Trophoblast cell (in vitro differentiated cells and primary cell): ENCODE measurements around the gene FITM1.

Experiments
- DNase-seq, 2 donors: peaks; one replicate each; pipeline ENCODE4 v3.0.0-alpha.2; 2016
- H2AFZ ChIP-seq: 2 replicates; pipeline ENCODE4 v1.6.1; 2013; ENCODE audit warnings: low read length, moderate library complexity, mild to moderate bottlenecking; ENCODE audit not compliant: insufficient read depth, poor library complexity
- H2AK5ac ChIP-seq: 2 replicates; pipeline ENCODE4 v1.6.1; 2013; ENCODE audit warnings: mild to moderate bottlenecking, low read length
- H2BK120ac ChIP-seq: 2 replicates; pipeline ENCODE4 v1.6.1; 2013; ENCODE audit warnings: low read length, mild to moderate bottlenecking, moderate library complexity; ENCODE audit not compliant: insufficient read depth, poor library complexity
- H2BK12ac ChIP-seq: 2 replicates; pipeline ENCODE4 v1.6.1; 2013; ENCODE audit warnings: mild to moderate bottlenecking, low read length, moderate library complexity
- H2BK5ac ChIP-seq: 2 replicates; pipeline ENCODE4 v1.6.1; 2013; ENCODE audit warnings: low read length, low read depth, moderate library complexity, mild to moderate bottlenecking; ENCODE audit not compliant: poor library complexity
- H3K14ac ChIP-seq: 2 replicates; pipeline ENCODE4 v1.6.1; 2013; ENCODE audit warnings: mild to moderate bottlenecking, low read length
- H3K18ac ChIP-seq: 2 replicates; pipeline ENCODE4 v1.6.1; 2013; ENCODE audit warnings: mild to moderate bottlenecking, low read length
- H3K23ac ChIP-seq: 2 replicates; pipeline ENCODE4 v1.6.1; 2013; ENCODE audit warnings: low read length
- H3K27ac ChIP-seq: 2 replicates; pipeline ENCODE4 v1.5.1; 2013; ENCODE audit warnings: low read depth, mild to moderate bottlenecking, inconsistent platforms, low read length, moderate library complexity
- H3K27me3 ChIP-seq: 2 replicates; pipeline ENCODE4 v1.6.1; 2013; ENCODE audit warnings: inconsistent platforms, mild to moderate bottlenecking, low read length, moderate library complexity; ENCODE audit not compliant: insufficient read depth
- H3K36me3 ChIP-seq, 2 experiments: 1 replicate in 1 of 2; 2 replicates in 1 of 2; pipeline ENCODE4 v1.6.1; 2013; ENCODE audit warnings: low read length in 2 of 2, mild to moderate bottlenecking in 2 of 2, moderate library complexity in 1 of 2; ENCODE audit not compliant: insufficient read depth in 2 of 2, control insufficient read depth in 1 of 2
- H3K4ac ChIP-seq: 2 replicates; pipeline ENCODE4 v1.6.1; 2013; ENCODE audit warnings: low read depth, mild to moderate bottlenecking, low read length, moderate library complexity
- H3K4me1 ChIP-seq, 2 experiments: 1 replicate in 1 of 2; 2 replicates in 1 of 2; pipeline ENCODE4 v1.6.1; 2013; ENCODE audit warnings: low read length in 2 of 2, mild to moderate bottlenecking in 2 of 2, moderate library complexity in 1 of 2; ENCODE audit not compliant: insufficient read depth in 2 of 2, control insufficient read depth in 1 of 2
- H3K4me2 ChIP-seq: 2 replicates; pipeline ENCODE4 v1.6.1; 2013; ENCODE audit warnings: inconsistent platforms, mild to moderate bottlenecking, low read length, moderate library complexity
- H3K4me3 ChIP-seq: 2 replicates; pipeline ENCODE4 v1.5.1; 2013; ENCODE audit warnings: mild to moderate bottlenecking, low read depth, low read length, inconsistent platforms
- H3K79me1 ChIP-seq: one replicate; pipeline ENCODE4 v1.6.1; 2013; ENCODE audit warnings: low read length
- H3K79me2 ChIP-seq: 2 replicates; pipeline ENCODE4 v1.6.1; 2013; ENCODE audit warnings: low read length, mild to moderate bottlenecking; ENCODE audit not compliant: control insufficient read depth, insufficient read depth, poor library complexity
- H3K9ac ChIP-seq: 2 replicates; pipeline ENCODE4 v1.6.1; 2013; ENCODE audit warnings: mild to moderate bottlenecking, low read length
- H3K9me3 ChIP-seq: 2 replicates; pipeline ENCODE4 v1.6.1; 2013; ENCODE audit warnings: low read depth, mild to moderate bottlenecking, control low read depth, inconsistent platforms, low read length; ENCODE audit not compliant: insufficient read depth
- H4K12ac ChIP-seq: 2 replicates; pipeline ENCODE4 v1.6.1; 2013; ENCODE audit warnings: low read depth, mild to moderate bottlenecking, low read length, moderate library complexity
- H4K8ac ChIP-seq: 2 replicates; pipeline ENCODE4 v1.6.1; 2013; ENCODE audit warnings: low read depth, mild to moderate bottlenecking, low read length, moderate library complexity
- H4K91ac ChIP-seq: one replicate; pipeline ENCODE4 v1.6.1; 2013; ENCODE audit warnings: low read depth, mild to moderate bottlenecking, low read length, moderate library complexity
- WGBS: extraction: QIAGEN DNeasy Blood & Tissue Kit; methylation state at CpG from one replicate; pipeline ENCODE4 v1.1.7; 2013; ENCODE audit warnings: missing lambda C conversion rate; ENCODE audit not compliant: insufficient read length, insufficient coverage; ENCODE audit errors: extremely low coverage; 5-methylcytosine and 5-hydroxymethylcytosine counted together

The FITM1 gene

GRCh38 chr14:24126939-24127338 lies 3.5 kb upstream of the FITM1 start:
- Histone ChIP-seq H3K9ac (no peak overlapping the region), H3K27ac (no peak overlapping the region), H3K18ac (no peak overlapping the region), H3K14ac (no peak overlapping the region), H3K79me1 (no peaks in the 10 kb centered on the region), H4K91ac (no peak overlapping the region), H2AK5ac (no peak overlapping the region), H3K4me3 (no peak overlapping the region), H4K8ac (no peak overlapping the region), H3K79me2 (no peaks in the 10 kb centered on the region), H3K9me3 (no peaks in the 10 kb centered on the region), H3K4me1 (no peaks in the 10 kb centered on the region), H2BK12ac (no peak overlapping the region), H3K36me3 (peaks cover 7 to 17% of the 10 kb centered on the region in 2 experiments), H3K4me2 (no peak overlapping the region), H2BK5ac (no peak overlapping the region), H4K12ac (no peak overlapping the region), H3K23ac (no peak overlapping the region), H2AFZ (no peak overlapping the region), H2BK120ac (no peak overlapping the region), H3K4ac (no peak overlapping the region), H3K27me3 (no peaks in the 10 kb centered on the region)
- no peak for DNase-seq

DNA sequence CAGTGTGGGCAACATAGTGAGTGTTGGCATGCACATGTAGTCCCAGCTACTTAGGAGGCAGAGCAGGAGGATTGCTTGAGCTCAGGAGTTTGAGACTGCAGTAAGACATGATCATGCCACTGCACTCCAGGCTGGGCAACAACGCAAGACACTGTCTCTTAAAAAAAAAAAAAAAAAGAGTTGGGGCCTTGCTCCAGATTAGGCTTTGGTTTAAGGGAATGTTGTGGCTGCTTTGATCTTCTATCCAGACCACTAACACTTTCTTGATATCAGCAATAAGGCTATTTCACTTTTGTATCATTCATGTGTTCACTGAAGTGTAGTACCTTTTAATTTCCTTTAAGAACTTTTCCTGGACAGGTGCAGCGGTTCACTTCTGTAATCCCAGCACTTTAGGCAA lies 2.8 kb upstream of the FITM1 start:
- Histone ChIP-seq H4K8ac (no peak overlapping the region), H2AK5ac (no peak overlapping the region), H3K14ac (no peak overlapping the region), H3K4me3 (no peak overlapping the region), H2AFZ (no peak overlapping the region), H4K12ac (no peak overlapping the region), H3K27ac (no peak overlapping the region), H3K79me2 (no peaks in the 10 kb centered on the region), H3K18ac (no peak overlapping the region), H3K36me3 (peaks cover 7 to 11% of the 10 kb centered on the region in 2 experiments), H3K9me3 (no peaks in the 10 kb centered on the region), H3K23ac (no peak overlapping the region), H3K27me3 (no peaks in the 10 kb centered on the region), H3K79me1 (no peaks in the 10 kb centered on the region), H2BK120ac (no peak overlapping the region), H3K4ac (no peak overlapping the region), H3K4me2 (no peak overlapping the region), H2BK12ac (no peak overlapping the region), H2BK5ac (no peak overlapping the region), H3K9ac (no peak overlapping the region), H4K91ac (no peak overlapping the region), H3K4me1 (no peaks in the 10 kb centered on the region)
- WGBS = no CpG with 5 or more reads among the region's 2 CpGs
- DNase-seq = no peak

DNA sequence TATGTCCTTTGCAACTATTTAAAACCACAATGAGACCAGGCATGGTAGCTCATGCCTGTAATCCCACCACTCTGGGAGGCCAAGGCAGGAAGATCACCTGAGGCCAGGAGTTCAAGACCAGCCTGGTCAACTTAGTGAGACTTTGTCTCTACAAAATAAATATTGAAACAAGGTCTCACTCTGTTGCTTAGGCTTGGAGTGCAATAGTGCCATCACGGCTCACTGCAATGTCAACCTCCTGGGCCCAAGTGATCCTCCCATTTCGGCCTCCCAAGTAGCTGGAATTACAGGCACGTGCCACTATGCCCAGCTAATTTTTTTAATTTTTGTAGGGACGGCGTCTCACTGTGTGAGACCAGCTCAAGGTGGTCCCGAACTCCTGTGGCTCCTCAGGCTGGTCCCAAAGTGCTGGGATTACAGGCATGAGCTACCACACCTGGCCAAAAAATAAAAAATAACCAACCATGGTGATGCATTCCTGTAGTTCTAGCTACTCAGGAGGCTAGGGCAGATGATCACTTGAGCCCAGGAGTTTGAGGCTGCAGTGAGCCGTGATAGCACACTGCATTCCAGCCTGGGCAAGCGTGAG lies 955 bp upstream of the FITM1 start:
- H2AK5ac ChIP-seq = no peak overlapping the region
- H3K4me3 ChIP-seq = no peak overlapping the region
- no peak overlapping the region for H4K8ac ChIP-seq
- no peaks in the 10 kb centered on the region for H3K36me3 ChIP-seq
- H3K4ac ChIP-seq = no peak overlapping the region
- H3K4me1 ChIP-seq = no peaks in the 10 kb centered on the region
- H4K91ac ChIP-seq = no peak overlapping the region
- H3K18ac ChIP-seq = no peak overlapping the region
- H2BK5ac ChIP-seq = no peak overlapping the region
- H4K12ac ChIP-seq = no peak overlapping the region
- no peaks in the 10 kb centered on the region for H3K9me3 ChIP-seq
- H3K79me2 ChIP-seq = no peaks in the 10 kb centered on the region
- no peak overlapping the region for H2BK12ac ChIP-seq
- H3K9ac ChIP-seq = no peak overlapping the region
- H3K27me3 ChIP-seq = no peaks in the 10 kb centered on the region
- no peak overlapping the region for H3K27ac ChIP-seq
- no peak for DNase-seq
- H3K79me1 ChIP-seq = no peaks in the 10 kb centered on the region
- H2AFZ ChIP-seq = no peak overlapping the region
- no peak overlapping the region for H3K4me2 ChIP-seq
- no CpG with 5 or more reads among the region's 8 CpGs for WGBS
- H2BK120ac ChIP-seq = no peak overlapping the region
- H3K23ac ChIP-seq = no peak overlapping the region
- no peak overlapping the region for H3K14ac ChIP-seq

- H4K91ac ChIP-seq = no peak overlapping the region
- no peak overlapping the region for H3K23ac ChIP-seq
- H4K8ac ChIP-seq = no peak overlapping the region
- H3K79me1 ChIP-seq = no peaks in the 10 kb centered on the region
- H3K18ac ChIP-seq = no peak overlapping the region
- H4K12ac ChIP-seq = no peak overlapping the region
- no peak overlapping the region for H2AK5ac ChIP-seq
- no peak overlapping the region for H2BK120ac ChIP-seq
- no peak overlapping the region for H3K14ac ChIP-seq
- H3K9ac ChIP-seq = no peak overlapping the region
- no peak overlapping the region for H3K4ac ChIP-seq
- no CpG with 5 or more reads among the region's 7 CpGs for WGBS
- no peaks in the 10 kb centered on the region for H3K9me3 ChIP-seq
- no peaks in the 10 kb centered on the region for H3K36me3 ChIP-seq
- no peak overlapping the region for H2AFZ ChIP-seq
- no peak for DNase-seq
- H3K4me3 ChIP-seq = no peak overlapping the region
- H2BK12ac ChIP-seq = no peak overlapping the region
- H3K4me1 ChIP-seq = peaks cover 0 to 4% of the 10 kb centered on the region in 2 experiments
- H3K4me2 ChIP-seq = no peak overlapping the region
- H3K79me2 ChIP-seq = no peaks in the 10 kb centered on the region
- no peak overlapping the region for H2BK5ac ChIP-seq
- H3K27ac ChIP-seq = no peak overlapping the region
- no peaks in the 10 kb centered on the region for H3K27me3 ChIP-seq
Observed at GRCh38 chr14:24130717-24131548, 474 bp downstream of the FITM1 start.
